GM18507 (cell line): Measurements from ENCODE around the gene WBP11.

Experiments used
- DNase-seq: peaks from one replicate; pipeline ENCODE4 v3.0.0; 2011; ENCODE audit warnings: low read depth; ENCODE audit not compliant: insufficient read length; ENCODE audit errors: extremely low spot score
- FAIRE-seq: peaks from 2 replicates; lab custom pipeline; 2011; peaks lifted over from hg19 to GRCh38; lab: Jason Lieb, UNC

The WBP11 gene

DNA sequence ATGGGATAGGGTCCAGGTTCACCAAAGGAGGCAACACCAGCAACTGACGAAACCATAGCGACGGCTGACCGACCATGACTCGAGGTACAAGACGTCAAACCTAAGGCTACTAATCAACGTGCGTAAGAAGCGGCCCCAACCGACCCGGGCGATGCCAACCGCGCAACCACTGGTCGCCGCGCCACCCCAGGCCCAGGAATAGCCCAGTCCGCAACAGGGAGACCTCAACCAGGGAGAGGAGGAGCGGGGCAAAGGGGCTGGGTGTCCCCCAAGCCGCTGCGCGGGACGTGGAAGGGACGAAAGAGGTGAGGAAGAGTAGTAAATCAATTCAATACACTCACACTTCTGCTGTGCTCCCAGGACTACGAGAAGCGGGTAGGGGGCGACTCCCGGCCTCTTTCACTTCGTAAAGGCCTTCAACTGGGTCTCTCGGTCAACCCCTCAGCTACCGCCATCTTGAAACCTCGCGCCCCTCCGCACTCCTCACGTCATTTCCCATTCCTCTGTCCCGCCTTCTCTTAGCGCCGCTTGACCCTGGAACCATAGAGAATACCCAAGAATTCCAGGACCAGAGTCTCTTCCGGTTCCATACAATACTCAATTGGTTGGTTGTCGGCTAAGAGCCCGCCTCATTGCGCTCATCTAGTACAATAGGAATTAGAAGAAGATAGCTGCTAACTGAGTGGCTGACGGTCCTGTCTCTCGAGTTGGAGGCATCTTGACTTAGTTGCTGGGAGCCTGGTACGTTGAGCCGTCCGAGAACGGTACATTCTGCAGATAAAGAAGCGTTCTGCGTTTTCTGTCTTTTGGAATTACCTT is at the start of gene WBP11, which contains the start of gene C12orf60:
WBP11 (minus strand) TSS at position 468 of the 819 bp plus-strand sequence. CDS start 2,095 bp downstream, outside the sequence.
C12orf60 (plus strand) TSS at position 660 of the 819 bp plus-strand sequence. CDS start 19,266 bp downstream, outside the sequence.
- DNase-seq (peak; percentile 77), FAIRE-seq (peak; percentile 100)

DNA sequence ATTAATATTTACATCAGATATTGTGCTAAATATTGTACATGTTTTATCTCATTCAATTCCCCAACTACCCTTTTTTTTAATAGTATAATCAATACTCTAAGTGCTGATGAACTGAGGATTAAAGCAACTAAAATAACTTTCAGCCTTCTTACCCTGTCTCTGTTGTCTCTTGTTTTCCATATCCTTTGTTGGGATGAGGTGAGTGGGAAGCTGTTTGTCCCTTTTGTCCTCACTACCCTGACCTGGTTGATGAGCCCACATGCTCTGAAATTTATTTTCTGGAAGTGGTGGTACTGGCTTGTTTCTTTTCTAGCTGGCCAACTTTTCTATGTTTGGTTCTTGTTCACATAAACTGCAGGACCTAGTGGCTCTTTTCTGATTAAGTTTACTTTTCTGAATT is 49.6 kb upstream of the WBP11 start:
- DNase-seq = no peak
- no peak for FAIRE-seq

DNA sequence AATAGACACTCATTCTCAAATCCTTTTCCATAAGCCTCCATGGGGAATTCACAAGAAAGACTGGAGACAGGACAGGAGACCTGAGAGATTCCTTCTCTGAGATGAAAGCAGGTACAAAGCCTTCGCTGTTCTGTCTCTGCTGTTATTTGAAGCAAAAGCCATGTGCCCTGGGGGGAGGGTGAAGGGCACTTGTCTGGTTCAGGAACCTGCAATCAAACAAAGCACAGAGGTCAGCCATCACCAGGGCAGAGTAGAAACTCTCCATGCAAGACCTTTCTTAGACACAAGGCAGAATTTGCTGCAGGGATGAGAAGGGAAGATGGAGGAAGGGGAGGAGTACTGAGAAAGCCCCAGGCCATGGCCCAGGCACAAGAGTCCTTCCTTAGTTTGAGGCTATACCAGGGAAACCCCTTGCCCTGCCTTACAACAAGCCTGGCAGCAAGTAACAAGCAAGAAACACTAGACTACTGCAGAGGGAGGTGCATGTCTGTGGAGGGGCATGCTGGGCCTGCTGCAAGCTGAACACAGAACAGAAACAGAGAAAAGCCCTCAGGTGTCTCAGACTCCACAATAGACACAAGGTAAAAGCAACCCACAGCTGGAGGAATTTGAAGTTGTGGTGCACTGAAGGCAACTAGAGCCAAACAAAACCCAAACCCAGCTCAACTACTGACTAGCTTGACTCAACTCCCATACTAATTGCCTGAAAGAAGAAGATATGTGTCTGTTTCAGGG is 47.8 kb upstream of the WBP11 start:
- DNase-seq (no peak), FAIRE-seq (no peak)

DNA sequence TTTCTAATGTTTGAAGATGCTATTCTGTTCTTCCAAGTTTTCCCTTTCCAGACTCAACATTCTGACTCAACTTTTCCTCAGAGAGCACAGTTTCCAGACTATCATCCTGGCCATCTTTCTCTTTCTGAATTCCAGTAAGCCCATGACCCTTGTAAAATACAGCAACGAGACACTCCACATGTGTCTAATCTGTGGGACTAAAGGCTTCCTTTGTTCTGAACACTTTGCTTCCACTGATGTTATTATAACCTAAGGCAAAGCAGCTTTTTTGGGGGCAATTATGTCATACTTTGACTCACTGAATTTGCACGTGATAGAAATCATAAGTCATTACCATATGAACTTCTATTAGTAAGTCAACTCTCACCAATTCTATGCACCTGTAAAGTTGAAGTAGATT is 46.4 kb upstream of the WBP11 start:
- no peak for FAIRE-seq
- DNase-seq = no peak

DNA sequence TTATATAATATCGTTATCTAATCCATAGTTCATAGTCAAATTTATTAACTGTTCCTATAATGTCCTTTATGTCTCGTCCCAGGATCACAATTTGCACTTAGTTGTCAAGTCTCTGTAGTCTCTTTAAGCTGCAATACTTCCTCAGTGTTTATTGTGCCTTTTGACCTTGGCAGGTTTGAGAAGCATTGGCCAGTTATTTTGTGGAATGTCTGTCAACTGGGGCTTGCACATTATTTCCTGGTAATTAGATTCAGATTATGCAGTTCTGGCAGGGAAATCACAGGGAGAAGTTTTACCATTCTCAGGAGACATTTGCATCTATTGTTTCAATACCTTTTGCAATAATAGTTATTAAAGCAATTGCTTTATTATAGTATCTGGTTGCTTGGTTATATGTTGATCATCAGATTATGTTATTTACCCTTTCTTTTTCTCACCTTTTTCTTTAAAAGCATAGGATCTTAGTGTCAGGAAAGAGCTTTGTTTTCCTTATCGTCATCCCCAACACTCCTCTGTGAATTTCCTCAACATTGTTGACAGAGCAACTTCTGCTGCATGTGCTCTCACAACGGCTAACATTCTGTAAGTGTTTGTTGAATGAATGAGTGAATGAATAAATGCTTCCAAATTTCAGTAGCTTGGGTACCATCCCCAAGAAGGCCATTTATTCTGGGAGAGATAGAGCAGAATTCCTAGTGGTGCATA is 43.8 kb upstream of the WBP11 start:
- no peak for FAIRE-seq
- DNase-seq = no peak

DNA sequence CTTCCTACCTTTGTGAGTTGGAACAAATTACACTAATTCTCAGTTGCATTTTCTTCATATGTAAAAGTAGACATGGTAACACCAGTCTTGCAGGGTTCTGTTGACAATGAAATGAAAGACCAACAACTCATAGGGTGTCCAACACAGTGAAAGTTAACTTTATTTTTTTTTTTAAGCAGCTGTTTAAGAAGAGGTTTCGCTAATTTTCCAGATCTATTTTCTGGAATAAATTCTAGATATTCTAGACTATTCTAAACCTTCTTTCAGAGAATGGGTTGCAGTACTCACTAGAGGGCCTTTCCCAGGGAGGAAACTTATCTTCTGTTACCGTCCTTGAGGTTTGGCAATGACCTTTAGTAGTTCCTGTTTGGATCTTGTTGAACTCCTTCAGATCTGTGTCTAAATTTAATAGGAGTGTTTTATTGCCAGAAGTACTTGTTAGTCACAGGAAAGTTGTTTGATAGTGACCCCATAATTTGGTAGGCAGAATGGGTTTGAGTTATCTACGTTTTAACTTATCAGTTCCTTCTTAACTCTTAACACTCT is 42.8 kb upstream of the WBP11 start:
- no peak for FAIRE-seq
- DNase-seq = no peak

DNA sequence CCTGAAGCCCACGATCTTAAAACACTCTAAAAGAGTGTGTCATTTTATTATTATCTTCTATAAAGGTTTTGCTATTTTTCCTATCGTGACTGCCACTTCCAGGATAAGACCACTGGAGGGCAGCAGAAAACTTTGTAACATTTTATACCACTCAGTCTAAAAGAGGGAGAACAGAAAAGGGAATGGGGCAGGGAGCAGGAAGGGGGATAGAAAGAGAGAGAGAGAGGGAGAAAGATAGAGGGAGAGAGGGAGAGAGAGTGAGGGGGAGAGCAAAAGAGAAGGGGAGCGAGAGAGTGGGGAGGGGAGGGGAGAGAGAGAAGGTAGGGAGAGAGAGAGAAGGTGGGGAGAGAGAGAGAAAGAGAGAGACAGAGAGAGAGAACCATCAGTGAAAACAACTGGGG is 42.1 kb upstream of the WBP11 start:
- peak; percentile 11 for DNase-seq
- FAIRE-seq = peak; percentile 79

DNA sequence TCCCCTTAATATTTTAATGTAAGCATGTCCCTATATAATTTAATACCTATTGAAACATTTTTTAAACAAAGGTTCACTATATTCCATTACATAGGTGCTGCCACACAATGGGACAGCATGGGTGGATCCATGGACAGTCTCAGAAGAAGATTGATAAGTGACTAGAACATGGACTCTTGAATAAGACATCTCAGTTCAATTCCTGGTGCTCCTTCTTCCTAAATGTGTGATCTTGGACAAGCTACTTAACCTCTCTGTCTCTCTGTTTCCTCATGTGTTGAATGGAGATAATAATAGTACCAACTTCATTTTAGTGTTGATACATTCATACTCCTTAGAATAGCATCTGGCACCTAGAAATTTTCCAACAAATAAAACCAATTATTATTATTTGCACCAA is 41.1 kb upstream of the WBP11 start:
- FAIRE-seq (peak; percentile 18), DNase-seq (no peak)

DNA sequence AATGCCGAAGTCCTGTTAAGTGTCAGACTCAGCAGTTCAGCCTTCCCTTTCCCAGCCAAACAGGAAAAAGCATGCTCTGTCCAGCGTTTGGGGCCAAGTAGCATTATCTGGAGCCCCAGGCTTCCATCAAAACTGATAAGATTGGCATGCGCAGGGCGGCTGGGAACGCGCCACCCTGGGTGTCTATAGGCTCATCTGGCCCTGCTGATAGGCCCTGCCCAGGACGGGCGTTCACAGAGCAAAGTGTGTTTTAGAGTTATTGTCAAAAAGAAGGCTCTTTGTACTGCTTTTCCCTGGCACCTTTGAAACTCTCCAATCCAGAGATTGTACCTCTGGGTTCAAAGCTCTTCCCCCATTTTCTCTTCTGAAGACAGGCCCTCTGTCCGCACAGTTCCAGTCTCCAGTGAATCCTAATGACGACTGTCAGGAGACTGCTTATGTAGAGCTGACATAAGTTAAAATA is 40.2 kb upstream of the WBP11 start, which contains the start of gene ART4:
ART4 (minus strand) TSS at position 102 of the 463 bp plus-strand sequence. CDS start 413 bp downstream, outside the sequence.
- FAIRE-seq (no peak), DNase-seq (no peak)

DNA sequence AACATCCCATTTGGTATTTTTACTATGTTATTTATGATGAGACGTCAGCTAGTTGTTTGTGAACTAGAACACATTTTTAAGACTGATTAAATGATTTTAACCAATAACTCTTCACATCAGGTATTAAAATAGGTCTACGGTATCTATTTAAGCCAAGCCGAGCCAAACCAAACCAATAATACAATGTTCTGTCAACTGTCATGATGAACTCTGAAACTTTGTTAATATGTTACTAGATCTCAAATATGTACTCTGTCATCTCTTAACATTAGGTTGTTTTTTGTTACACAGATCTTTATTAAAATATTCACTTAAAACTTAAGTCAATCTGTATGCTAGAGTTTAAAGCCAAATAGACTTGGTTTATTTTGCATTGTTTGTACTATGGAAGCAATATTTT is 39.0 kb upstream of the WBP11 start:
- no peak for FAIRE-seq

DNA sequence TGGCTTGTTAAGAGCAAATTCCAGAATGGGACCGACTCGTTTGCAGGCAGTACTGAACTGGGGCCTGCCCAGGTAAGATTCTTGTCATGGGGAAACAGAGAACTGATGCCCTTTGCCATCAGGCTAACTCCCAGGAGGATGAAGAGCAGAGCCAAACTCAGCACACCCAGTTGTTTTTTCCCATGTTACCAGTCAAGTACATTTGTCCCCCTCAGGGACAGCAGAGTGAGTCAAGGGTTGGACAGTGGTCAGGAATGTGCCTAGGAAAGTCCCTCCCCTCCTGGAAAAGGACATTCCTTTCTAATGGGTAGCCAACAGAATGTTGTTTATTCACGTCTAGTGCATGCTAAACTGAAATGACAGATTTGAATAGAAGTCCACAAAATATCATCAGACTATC is 38.5 kb upstream of the WBP11 start:
- no peak for FAIRE-seq

More for the DNA sequence above, 39.0 kb upstream of the WBP11 start:
- no peak for DNase-seq

DNA sequence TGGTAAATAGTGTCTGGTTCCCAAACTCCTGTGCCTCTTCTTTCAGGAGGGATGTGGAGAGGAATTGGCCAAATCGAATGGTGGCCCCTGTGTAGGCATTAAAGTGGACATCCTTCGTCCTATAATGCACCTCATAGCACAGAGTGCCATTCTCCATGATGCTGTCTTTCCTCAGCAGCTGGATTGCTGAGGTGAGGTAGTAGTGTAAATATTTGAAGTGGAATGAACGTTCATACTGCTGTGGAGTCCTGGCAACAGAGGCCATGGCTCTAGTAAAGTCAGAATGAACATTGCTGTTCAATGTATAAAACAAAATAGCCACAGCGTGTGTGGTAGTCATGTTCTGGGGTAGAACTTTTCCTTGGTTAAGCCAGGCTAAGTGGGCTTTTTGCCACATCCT is 37.3 kb upstream of the WBP11 start:
- FAIRE-seq = no peak
- DNase-seq = no peak

More for the DNA sequence above, 38.5 kb upstream of the WBP11 start:
- no peak for DNase-seq

DNA sequence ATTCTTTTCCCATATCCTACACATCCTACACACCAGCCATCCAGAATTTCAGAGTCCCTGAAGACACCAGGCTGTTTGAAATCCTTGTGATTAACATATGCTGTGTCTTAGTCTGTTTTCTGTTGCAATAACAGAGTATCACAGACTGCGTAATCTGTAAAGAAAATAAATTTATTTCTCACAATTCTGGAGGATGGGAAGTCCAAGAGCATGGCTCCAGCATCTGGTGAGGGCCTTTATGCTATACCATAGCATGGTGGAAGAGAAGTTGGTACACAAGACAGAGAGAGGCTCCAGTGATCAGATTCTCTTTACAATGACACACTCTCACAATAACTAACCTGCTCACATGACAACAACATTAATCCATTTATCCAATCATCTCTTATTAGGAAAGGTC is 36.0 kb upstream of the WBP11 start:
- FAIRE-seq (no peak), DNase-seq (no peak)

DNA sequence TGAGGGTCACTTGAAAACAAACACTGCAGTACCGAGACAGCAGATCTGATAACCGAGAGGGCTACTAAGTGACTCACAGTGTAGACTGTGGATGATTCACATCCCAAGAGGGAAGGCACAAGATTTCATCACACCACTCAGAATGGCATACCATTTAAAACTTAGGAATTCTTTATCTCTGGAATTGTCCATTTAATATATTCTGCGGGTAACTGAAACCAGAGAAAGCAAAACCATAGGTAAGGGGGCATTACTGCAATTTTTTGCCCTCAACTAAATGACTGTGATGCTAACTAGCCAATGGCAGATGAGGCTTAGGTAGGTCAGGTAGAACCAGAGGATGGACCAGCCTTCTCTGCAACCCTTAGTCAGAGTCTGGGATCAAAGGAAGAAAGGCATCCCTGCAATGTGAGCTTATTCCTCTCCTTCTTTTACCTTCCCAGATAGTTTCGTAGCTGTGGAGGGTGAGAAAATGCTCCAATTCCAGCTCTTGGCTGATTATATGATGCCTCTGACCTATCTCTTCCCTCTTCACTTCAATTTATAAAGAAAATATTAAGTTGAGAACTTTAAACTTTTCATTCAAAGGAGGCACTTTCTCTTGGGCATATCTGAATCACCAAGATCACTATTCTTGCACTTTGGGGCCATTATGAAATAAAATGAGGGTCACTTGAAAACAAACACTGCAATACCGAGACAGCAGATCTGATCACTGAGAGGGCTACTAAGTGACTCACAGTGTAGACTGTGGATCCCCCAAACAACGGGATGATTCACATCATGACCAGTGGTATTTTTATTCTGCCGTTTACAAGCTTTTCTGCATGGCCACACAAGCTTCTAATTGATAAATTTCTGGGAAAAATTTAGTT is 33.3 kb upstream of the WBP11 start:
- no peak for DNase-seq
- no peak for FAIRE-seq

DNA sequence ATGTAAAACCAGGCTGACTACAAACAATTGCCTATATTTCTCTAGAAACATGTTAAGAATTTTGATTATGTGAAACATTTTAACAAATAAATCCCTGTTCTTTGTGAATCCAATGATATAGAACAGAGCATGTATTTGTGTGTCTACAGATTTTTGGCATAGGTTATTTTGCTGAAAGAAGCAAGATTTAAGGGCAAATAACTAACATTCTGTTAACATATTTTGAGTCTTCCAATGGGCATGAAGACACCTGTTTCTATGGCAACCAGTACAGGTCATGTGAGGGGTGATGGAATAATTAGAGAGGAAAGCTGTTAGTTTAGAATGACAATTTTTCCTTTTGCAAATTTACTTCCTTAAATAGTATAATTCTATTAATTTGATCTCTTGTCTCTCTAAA is 31.2 kb upstream of the WBP11 start:
- DNase-seq (no peak), FAIRE-seq (no peak)

DNA sequence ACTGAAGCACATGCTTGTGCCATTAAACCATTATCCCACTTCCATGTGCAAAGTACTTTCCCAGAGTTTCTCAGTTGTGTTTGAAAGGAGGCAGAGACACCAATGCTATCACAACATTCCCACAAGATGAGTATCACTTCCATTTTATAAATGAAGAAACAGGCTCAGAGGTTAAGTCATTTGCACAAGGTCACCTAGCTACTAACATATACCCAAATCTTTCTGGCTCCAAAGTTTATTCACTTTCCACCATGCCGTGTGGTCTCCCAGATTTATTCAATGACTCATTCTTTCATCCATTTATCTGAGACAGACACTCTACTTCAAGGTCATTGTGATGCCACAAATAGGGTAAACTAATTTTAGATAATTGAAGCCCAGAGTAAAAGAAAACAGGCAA is 30.7 kb upstream of the WBP11 start:
- FAIRE-seq (no peak), DNase-seq (no peak)

DNA sequence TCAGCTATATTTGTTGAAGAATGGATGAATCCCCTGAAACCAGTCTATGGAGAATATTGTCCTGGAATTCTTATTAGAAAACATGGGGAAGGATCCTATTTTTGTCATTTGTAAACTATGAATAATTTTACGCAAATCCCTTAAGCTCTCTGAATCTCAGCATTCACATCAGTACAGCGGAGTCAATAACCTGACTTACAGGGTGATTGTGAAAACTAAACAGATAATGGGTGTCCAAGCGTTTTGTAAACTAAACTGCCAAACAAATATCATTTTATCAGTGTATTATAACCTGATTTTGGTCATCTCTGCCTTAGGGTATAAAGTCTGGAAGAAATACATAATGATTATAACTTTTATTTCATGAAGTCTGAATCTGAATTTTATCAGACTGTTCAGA is 30.1 kb upstream of the WBP11 start:
- DNase-seq (no peak), FAIRE-seq (no peak)

DNA sequence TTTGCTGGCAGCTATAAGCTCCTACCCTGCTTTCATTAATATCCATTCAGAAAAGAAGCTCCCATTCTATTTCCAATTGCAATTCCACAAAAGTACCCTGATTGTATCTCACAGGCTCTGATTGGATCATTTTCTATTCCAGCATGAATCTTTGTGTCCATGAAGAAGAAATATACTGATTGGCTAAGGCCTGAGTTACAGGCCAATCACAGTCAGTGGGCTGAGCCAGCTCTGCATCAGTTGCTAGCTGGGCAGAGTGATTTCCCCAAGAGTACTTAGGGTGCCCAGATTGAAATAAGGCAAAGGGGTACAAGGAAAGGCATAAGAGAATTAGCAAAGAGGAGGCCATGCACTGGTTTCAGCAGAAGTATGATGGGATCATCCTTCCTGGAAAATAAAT is 25.6 kb upstream of the WBP11 start:
- peak; percentile 2 for DNase-seq
- no peak for FAIRE-seq

DNA sequence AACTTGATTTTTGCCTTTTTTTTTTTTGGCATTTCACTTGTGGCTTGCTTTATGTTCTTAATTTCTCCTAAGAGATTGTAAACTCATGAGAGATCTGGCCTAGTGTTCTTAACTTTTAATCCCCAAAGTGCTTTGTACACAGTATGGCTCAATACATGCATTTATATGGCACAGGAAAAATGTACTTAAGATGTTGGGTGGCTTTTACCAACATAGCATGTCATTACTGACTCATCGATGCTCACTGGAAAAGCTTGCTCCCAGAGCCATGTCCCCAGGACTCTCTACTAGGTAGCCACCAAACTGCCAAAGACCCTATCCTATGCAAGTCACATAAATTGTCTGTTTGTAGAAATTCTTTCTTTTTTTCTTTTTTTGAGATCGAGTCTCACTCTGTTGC is 23.8 kb upstream of the WBP11 start:
- FAIRE-seq (no peak), DNase-seq (no peak)
